Left ventricle myocardium inferior (tissue), 1 donor: ENCODE measurements around the gene AJM1. TPM values are rescaled to one million over a fixed set of nuclear protein-coding genes. Genes with fewer than 3 reads are reported as not detected.
"Not testable (repeated sequence)": the region's sequence is repeated elsewhere in the genome, so short reads cannot be mapped to it uniquely, and the experiment has no call there.

Experiments
- DNase-seq: peaks from one replicate; pipeline ENCODE4 v3.0.0-alpha.2; 2020
- H3K27ac ChIP-seq: fragments of 200-600 bp; replicated peaks from 2 replicates; pipeline ENCODE4 v1.8.0; 2021
- H3K27me3 ChIP-seq: fragments of 200-600 bp; 2 replicates; pipeline ENCODE4 v1.8.0; 2021; ENCODE audit warnings: low read depth
- H3K36me3 ChIP-seq: fragments of 200-600 bp; 2 replicates; pipeline ENCODE4 v1.8.0; 2021
- H3K4me1 ChIP-seq: fragments of 200-600 bp; 2 replicates; pipeline ENCODE4 v1.8.0; 2021
- H3K4me3 ChIP-seq: fragments of 200-600 bp; 2 replicates; pipeline ENCODE4 v1.8.0; 2021; ENCODE audit warnings: mild to moderate bottlenecking, moderate library complexity
- H3K9me3 ChIP-seq: fragments of 200-600 bp; replicated peaks from 2 replicates; pipeline ENCODE4 v1.8.0; 2021
- intact Hi-C: fragments of 100-400 bp; cut with micrococcal nuclease; formaldehyde crosslinking; loops from one replicate; pipeline ENCODE4 v1.11.0; 2022
- total RNA-seq: library from RNA; stranded (reverse); fragmentation: NEBNext Ultra II Directional; extraction: Animal tissue kit (Norgen Biotek cat#: 25700); gene quantifications from one replicate; pipeline ENCODE4 v1.2.1, GENCODE V29; 2021
- TF ChIP-seq, protein P1 (sequence below): fragments of 200-600 bp; IDR thresholded peaks from 2 replicates; pipeline ENCODE4 v1.8.0; 2021; ENCODE audit warnings: antibody characterized with exemption, mild to moderate bottlenecking, borderline replicate concordance
- donor health status: DM: no; HTN: yes; CAD: no; lungs with severe emphysema.

The AJM1 gene
- total RNA-seq, 1 donor from 2014 or later, result 7.7 TPM

DNA sequence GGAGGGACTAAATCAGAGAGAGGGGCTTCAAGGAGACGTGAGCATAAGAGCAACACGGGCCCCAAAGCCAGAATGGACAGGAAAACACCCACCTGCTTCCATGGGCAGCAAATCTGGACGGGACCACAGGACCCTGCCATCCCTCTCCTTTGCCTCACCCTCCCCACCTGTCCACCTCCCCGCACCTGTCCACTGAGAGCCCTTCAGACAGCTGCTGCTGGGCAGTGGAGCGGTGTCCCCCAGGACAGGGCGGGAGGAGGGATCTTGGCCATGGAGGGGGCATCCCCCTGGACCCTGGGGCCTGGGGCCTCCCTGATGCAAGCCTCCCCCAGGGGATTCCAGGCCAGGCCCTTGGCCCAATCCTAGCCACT lies 43.6 kb upstream of the AJM1 start:
- H3K4me1 ChIP-seq, result peaks cover 68% of the 10 kb centered on the region
- H3K4me3 ChIP-seq, result peak overlapping the region; percentile 66
- intact Hi-C loops, result no loop called here
- no peak for DNase-seq
- H3K27ac ChIP-seq, result peak overlapping the region; percentile 99
- H3K36me3 ChIP-seq, result no peaks in the 10 kb centered on the region
- H3K9me3 ChIP-seq, result no peaks in the 10 kb centered on the region
- TF ChIP-seq, protein P1, sequence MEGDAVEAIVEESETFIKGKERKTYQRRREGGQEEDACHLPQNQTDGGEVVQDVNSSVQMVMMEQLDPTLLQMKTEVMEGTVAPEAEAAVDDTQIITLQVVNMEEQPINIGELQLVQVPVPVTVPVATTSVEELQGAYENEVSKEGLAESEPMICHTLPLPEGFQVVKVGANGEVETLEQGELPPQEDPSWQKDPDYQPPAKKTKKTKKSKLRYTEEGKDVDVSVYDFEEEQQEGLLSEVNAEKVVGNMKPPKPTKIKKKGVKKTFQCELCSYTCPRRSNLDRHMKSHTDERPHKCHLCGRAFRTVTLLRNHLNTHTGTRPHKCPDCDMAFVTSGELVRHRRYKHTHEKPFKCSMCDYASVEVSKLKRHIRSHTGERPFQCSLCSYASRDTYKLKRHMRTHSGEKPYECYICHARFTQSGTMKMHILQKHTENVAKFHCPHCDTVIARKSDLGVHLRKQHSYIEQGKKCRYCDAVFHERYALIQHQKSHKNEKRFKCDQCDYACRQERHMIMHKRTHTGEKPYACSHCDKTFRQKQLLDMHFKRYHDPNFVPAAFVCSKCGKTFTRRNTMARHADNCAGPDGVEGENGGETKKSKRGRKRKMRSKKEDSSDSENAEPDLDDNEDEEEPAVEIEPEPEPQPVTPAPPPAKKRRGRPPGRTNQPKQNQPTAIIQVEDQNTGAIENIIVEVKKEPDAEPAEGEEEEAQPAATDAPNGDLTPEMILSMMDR, result no peak
- H3K27me3 ChIP-seq, result peaks cover 50% of the 10 kb centered on the region

DNA sequence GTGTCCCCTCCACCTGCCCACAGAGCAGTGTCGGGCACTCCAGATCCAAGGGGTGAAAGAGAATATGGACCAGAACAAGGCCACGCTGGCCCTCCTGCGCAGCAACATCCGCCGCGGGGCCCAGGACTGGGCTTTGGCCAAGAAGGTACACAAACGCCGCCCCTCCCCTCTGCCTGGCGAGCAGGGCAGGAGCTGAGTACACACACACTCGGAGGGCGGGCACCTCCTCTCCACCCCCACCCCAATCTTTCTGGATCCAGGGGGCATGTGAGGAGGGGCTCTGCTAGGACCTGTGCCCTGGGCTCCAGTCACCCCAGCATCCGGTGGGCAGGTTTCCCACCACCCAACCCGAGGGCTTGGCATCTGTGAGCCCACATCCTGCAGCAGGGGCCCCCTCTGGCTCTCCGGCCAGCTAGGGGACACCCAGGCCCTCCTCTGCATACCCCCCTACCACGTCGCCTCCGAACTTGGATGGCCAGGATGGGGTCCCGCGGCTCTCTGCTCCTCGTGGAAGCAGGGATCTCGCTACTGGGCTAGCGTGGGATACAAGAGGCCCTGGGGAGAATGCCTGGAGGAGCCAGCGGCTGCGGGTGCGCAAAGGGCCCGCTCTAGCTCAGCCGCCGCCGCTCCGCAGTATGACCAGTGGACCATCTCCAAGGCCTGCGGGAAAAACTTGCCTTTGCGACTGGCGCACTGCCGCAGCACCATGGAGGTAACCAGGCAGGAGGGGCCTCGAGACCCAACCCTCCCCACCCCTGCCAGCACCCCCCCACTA lies 43.0 kb upstream of the AJM1 start:
- DNase-seq, result no peak
- H3K9me3 ChIP-seq, result no peaks in the 10 kb centered on the region
- TF ChIP-seq, protein P1, result no peak
- H3K27me3 ChIP-seq, result peaks cover 50% of the 10 kb centered on the region
- peaks cover 63% of the 10 kb centered on the region for H3K4me1 ChIP-seq
- peak overlapping the region; percentile 66 for H3K4me3 ChIP-seq
- intact Hi-C loops, result no loop called here
- peak overlapping the region; percentile 99 for H3K27ac ChIP-seq
- H3K36me3 ChIP-seq, result no peaks in the 10 kb centered on the region

DNA sequence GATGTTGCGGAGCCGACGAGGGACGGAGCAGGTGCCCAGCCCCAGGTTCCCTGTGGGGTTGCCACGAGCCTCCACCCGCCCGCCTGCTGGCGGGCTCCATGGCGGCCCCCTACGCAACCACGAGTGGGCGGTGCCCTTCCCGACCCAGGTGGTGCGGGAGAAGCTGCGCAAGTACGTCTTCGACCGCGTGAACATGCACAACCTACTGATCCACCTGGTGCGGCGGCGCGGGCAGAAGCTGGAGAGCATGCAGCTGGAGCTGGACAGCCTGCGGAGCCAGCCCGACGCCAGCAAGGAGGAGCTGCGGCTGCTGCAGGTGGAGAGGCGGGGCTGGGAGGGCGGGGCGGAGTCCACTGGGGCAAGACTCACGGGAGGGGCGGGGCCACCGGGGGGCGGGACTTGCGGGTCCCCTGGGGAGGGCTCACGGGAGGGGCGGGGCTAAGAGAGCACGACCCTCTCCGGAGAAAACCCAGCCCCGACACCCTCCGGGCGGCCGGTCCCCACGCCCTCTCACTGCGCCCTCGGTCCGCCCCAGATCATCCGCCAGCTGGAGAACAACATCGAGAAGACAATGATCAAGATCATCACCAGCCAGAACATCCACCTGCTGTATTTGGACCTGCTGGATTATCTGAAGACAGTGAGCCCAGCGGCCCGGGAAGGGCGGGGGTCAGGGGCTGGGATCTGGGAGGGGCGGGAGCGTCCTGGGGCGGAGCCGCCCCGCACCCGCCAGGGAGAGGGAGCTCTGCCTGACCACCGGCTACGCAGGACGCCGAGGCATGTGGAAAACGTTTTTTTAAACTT lies 42.2 kb upstream of the AJM1 start:
- intact Hi-C loops, result no loop called here
- H3K4me1 ChIP-seq, result peaks cover 55% of the 10 kb centered on the region
- DNase-seq, result peak; percentile 85
- TF ChIP-seq, protein P1, result no peak
- H3K27me3 ChIP-seq, result peaks cover 50% of the 10 kb centered on the region
- peak overlapping the region; percentile 99 for H3K27ac ChIP-seq
- no peaks in the 10 kb centered on the region for H3K36me3 ChIP-seq
- H3K9me3 ChIP-seq, result no peaks in the 10 kb centered on the region
- peak overlapping the region; percentile 66 for H3K4me3 ChIP-seq

DNA sequence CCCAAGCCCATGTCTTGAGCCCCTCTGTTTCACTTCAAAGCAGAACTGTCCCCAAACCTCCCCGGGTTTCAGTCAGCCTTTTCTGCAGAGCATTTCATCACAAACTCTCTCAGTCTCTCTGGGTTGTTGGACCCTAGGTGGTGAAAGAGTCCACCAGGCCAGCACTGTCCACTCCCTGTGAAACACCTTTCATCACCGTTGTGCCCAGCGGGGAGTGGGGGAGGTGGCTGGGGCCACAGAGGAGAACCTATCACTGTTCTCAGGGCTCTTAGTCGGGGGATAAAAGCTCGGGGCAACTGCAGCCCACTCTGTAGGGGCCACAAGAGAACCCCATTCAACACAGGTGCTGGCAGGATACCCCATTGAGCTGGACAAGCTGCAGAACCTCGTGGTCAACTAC lies 40.0 kb upstream of the AJM1 start:
- Histone ChIP-seq H3K4me3 (no peak overlapping the region), H3K9me3 (no peaks in the 10 kb centered on the region), H3K36me3 (no peaks in the 10 kb centered on the region), H3K27me3 (peaks cover 50% of the 10 kb centered on the region), H3K27ac (no peak overlapping the region), H3K4me1 (peaks cover 47% of the 10 kb centered on the region)
- TF ChIP-seq, protein P1, result no peak
- DNase-seq, result no peak
- intact Hi-C loops, result no loop called here

DNA sequence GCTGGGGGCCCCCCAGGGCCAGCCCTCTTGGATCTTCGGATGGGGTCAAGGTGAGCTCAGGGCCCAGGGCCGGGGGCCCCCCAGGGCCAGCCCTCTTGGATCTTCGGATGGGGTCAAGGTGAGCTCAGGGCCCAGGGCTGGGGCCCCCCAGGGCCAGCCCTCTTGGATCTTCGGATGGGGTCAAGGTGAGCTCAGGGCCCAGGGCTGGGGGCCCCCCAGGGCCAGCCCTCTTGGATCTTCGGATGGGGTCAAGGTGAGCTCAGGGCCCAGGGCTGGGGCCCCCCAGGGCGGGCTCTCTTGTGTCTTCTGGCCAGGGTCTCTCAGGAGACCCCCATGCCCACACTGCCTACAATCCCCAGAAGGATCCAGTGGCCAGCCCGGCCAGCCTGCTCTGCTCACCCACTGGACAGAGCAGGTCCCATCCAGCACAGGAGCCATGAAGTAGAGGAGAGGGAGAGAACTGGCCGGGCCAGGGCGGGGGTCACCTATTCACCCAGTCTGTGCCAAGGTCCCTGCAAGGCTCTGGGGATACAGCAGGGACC lies 39.2 kb upstream of the AJM1 start:
- DNase-seq, H3K9me3 ChIP-seq, H3K4me3 ChIP-seq, H3K36me3 ChIP-seq, H3K27ac ChIP-seq, intact Hi-C loops: not testable (repeated sequence)
- H3K27me3 ChIP-seq, result peaks cover 43% of the 10 kb centered on the region
- H3K4me1 ChIP-seq, result peaks cover 44% of the 10 kb centered on the region
